EH (cell line): ENCODE results near the gene CATSPER4.
A peak's percentile ranks its signal among the peaks of the same experiment; 100 is the strongest.

ENCODE experiments used
- DNase-seq: peaks from one replicate; pipeline ENCODE4 v3.0.0-alpha.2; 2015; ENCODE audit warnings: low read depth

CATSPER4 gene

GRCh38 chr1:26190373-26190987 is at the start of gene CATSPER4:
TSS of gene CATSPER4 (plus strand) at chr1:26190602. CDS start at chr1:26190628, 26 bp downstream.
- peak; percentile 38 for DNase-seq

DNA sequence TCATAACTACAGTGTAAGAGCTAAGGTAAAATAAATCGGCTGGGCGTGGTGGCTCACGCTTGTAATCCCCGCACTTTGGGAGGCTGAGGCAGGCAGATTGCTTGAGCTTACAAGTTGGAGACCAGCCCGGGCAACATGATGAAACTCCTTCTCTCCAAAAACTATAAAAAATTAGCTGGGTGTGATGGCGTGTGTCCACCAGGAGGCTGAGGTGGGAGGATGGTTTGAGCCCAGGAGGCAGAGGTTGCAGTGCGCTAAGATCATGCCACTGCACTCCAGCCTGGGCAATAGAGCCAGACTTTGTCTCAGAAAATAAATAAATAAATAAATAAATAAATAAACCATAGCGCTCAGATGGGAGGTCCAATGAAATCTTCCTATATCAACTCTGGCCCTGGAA is 48.2 kb upstream of the CATSPER4 start:
- DNase-seq: no peak

DNA sequence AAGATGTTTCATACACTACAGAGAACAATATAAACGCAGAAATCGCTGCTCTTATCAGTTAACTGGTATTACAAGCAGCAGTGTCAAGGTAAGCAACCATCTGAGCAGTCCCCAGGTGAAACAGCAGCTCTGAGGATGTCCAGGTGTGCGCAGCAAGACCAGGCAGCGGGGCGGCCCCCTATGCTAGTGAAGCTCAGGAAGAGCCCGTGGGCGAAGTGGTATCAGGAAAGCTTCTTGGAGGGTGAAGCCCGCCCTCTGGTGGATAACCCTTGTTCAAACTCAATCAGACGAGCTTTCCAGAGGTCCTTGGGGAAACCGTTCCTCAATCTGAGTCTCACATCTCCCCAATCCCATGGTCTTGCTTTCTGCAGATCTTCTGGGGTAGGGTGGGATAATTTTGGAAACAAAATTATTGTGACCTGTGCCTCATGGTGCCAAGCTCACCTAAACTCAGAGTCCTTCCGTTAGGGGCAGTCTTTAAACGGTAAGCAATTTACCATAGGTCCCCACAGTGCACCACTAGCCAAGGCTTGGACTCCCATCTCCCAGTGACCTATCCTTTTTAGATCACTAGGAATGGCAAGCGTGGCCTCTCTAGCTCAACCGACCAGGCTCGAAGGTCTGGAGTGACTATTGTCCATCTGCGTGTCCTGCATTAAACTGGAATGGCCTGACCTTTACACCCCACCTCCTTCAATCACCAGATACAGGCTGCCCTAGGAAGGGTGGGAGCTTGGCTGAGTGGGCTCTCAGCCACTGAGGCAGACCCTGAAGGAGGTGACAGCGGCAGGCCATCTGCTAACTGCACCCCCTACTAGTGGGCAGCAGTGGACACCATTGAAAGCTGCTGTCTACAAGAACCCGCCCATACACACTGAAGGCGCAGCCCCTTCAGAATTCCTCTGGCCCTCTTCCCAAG is 45.1 kb upstream of the CATSPER4 start:
- peak; percentile 83 for DNase-seq

DNA sequence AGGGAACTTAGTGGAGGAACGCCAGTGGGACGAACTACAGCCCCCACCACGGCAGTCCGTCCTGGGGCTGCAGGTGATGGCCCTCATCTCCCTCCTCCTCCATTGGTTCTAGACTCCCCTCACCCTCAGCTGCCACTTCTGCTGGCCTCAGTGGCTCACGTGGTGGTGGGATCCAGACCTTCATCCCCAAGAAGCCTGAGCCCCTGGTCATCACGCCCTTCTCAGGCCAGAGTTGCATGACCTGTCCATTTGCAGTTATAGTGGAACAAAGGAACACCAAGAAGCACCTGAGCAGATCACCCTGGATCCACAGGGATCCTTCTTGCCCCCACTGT is 44.5 kb upstream of the CATSPER4 start:
- DNase-seq: no peak

DNA sequence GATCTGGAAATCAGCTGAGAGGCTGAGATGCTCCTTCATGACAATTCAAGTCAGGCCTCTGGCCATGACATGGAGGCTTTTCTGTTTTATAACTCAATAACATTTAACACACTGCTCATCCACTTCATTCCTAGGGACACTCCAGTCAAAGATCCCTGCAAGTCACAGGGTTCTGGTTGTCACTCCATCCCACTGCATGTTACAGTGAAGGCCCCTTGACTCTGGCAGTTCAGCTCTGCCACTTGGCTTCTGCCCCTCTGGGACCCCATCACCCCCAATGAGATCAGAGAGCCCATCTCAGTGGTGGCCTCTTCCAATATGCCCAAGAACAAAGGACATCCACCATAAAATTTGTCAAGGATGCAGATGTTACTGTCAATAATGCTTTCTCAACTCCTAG is 41.5 kb upstream of the CATSPER4 start:
- DNase-seq: no peak

DNA sequence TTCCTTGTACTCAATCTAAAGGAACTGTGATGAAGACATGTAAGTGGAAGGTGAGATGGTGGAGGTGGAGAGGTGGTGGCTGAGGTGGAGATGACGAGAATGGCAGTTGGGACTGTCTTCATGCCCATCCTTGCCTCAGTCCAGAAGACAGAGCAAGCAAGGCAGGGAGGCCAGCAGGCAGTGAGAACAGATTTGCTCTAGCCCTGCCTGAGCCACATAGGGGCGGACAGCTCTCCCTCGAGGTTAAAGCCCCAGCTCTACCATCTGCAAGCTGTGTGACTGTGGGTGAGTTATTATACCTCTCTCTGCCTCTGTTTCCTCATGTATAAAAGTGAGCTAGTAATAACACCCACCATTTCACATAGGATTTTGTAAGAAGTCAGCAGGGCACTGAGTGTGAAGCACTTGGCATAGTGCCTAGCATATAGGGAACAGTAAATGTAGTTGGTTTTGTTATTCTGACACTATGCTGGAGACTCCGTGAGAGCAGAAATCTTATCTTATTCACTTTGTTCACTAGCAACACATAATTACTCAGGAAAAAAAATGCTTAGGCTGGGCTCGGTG is 36.4 kb upstream of the CATSPER4 start:
- DNase-seq: no peak

GRCh38 chr1:26154750-26155149 is 35.7 kb upstream of the CATSPER4 start:
- no peak for DNase-seq

DNA sequence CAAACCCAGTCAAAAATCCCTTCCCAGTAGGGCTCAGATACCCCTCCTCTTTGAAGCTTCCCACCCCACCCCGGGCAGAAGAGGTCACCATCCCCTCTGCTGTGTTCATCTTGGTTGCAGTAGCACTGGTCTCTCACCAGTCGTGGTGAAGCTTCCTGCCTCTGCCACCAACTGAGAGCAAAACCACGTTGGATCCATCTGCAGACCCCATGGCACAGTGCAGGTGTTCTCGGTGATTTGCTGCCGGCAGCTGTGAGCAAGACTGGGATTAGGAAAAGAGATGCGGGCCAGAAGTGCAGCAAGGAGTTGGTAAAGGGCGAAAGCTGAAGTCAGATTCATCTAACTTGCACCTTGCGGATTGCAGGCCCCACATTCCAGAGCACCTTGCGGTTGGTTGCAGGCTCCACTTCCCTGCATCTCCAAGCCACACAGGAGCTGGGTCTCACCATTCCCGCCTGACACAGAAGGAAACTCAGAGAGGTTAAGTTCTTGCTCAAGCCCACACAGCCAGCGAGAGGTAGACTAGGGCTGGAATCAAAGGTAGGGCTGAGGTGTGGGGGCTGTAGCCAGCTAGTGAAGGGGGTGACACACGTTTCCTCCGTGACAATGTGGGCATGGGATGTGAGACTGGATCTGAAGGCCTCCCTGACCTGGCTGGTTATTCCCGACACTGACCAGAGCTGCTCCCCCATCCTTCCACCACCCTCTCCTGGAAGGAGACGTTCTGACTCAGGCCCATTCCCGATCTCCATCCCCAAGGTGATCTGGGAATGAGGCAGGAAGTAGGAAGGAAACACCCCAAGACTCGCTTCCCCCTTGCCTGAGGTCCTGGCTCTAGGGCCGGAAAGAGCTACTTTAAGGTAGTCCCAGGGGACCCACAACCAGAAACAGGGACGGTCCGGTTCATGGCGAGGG is 34.8 kb upstream of the CATSPER4 start:
- DNase-seq: no peak

- DNase-seq: peak; percentile 23
Observed at GRCh38 chr1:26156285-26157038, 33.9 kb upstream of the CATSPER4 start.

- DNase-seq: no peak
Observed at GRCh38 chr1:26158271-26158907, 32.0 kb upstream of the CATSPER4 start.

DNA sequence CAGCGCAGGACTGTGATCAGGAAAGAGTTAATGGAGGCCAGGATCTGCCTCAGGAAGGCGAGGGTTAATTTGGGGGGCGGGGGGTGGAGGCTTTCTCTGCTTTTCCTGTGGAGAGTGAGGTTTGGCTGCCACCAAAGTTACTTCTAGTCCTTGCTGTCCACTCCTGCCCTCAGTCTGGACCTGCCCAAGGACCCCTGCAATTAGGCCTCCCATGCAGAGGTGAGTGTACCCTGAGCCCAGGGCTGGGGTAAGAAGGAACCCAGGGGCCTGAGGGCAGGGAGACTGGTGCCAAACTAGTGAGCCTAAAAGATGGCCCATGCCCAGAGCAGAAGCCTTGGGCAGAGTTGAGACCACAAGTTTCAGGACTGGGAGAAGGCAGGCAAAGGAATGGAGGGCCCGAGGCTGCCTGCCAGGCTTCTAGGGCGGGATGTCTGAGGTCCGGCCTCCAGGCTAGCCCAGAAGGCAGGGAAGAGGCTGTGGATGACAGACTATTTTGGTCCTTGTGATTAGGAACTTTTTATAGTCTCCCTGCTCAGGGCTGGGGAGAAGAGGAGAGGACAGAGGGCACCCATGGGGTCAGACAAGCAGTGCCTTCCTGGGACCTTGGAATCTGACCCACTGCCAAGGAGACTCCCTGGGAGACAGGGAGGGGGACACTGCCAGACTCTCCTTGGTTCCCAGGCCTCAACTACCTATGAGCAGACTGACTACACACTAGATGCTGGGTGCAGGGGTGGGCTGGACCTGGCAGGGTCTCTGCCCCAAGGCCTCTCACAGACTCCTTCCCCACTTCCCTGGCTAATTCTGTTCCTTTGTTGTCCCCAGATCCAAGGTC is 31.3 kb upstream of the CATSPER4 start, which contains the start of gene FAM110D:
TSS of gene FAM110D (plus strand) at position 172 of the 835 bp plus-strand sequence. CDS start 2,213 bp downstream, outside the sequence.
- DNase-seq: peak; percentile 29

DNA sequence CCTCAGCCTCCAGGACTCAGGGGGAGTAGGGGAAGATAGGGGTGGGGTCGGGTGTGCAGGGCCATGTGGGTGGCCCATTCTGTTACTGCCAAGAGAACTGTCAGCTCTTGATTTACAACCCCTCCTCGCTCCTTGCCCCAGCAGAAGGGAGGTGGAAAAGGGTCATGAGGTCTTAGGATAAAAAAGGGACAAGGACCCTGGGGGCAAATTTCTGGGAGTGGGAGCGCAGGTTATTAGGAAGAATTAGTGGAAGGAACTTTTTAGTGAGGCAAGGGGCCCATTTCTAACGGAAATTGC is 30.7 kb upstream of the CATSPER4 start:
- DNase-seq: no peak

- no peak for DNase-seq
Observed at GRCh38 chr1:26160527-26161414, 29.6 kb upstream of the CATSPER4 start.

DNA sequence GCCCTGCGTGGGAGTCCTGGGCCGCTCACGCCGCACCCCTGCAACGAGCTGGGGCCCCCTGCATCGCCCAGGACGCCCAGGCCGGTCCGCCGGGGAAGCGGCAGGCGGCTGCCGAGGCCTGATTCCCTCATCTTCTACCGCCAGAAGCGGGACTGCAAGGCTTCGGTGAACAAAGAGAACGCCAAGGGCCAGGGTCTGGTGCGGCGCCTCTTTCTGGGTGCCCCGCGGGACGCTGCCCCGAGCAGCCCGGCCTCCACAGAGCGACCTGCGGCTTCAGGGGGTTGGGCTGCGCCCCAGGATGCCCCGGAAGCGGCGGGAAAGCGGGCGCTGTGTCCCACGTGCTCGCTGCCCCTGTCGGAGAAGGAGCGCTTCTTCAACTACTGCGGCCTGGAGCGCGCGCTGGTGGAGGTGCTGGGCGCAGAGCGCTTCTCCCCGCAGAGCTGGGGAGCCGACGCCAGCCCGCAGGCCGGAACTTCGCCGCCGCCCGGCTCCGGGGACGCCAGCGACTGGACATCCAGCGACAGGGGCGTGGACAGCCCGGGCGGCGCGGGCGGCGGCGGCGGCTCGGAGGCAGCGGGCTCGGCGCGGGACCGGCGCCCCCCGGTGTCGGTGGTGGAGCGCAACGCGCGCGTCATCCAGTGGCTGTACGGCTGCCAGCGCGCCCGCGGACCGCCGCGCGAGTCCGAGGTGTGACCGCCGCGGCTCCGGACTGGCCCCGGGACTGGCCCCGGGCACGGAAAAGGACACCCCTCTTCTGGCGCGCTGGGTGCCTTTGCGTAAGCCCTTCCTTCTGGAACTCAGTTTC is 28.8 kb upstream of the CATSPER4 start:
- DNase-seq: peak; percentile 59

DNA sequence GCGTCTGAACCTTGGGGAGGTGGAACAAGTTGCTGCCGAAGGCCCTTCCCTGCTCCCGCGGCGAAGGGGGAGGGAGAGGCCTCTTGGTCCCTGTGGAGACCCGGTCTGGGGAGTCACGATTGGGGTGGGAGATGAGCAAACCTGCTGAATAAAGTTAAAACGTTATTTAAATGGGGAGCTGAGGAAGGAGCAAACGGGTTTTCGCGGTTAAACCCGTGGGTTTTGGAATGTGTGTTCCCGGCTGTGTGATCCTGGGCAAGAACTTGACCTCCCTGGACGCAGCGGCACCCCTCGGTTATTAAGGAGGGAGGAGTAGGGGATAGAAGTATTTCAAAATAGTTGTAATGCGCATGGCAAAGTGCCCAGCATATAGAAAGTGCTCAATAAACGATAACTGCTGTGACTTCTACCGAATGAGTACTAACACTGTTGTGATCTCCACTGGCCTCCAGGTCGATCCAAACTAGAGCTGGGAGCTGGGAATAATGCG is 28.1 kb upstream of the CATSPER4 start:
- no peak for DNase-seq

GRCh38 chr1:26163684-26164035 is 26.7 kb upstream of the CATSPER4 start:
- DNase-seq: no peak

DNA sequence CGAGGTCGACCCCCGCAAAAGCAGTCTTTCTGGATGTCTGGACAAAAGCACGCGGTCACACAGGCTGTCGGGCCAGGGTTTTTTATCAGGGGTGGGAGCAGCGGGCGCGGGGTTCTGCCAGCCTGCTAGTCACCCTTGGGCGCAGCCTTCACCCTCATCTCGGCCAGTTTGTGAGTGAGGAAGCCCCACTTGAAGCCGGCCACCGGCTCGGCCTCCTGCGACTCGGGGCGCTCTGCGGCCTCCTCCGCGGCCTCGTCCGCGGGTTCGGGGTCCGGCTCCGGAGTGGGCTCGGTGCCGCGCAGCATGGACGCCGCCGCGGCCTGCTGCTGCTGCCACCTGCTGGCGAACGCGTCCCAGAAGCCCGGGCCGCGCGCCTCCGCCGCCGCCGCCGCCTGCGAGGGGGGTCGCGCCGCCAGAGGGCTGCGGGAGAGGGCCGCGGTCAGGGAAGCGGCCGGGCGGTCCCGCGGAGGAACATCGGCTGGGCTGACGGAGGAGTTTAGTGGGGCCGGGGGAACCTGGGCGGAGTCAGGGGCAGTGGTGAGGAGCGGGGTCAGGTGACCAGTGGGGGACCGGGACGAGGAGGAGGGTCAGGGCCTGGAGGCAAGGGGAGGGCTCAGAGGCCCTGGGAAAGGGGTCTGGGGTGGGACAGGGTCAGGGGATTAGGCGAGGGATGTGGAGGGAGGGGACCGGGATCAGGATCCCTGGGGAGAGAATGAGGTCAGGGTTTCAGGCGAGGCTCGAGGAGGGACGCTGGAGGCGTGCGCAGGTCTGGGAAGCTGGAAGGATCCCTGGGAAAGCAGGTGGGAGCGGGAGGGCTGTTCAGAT is 26.2 kb upstream of the CATSPER4 start:
- DNase-seq: peak; percentile 22
